ENCODE measurements around the gene SMYD3.
A peak's percentile ranks its signal among the peaks of the same experiment; 100 is the strongest.

Gene SMYD3

GRCh38 chr1:246506674-246507481 is at the start of gene SMYD3:
Gene SMYD3, minus strand, starts transcription at chr1:246507279.
- peak; percentile 34 for DNase-seq (ENCODE audit: low read depth)
- H3K4me3 ChIP-seq (ENCODE audit: low read depth, low read length) = peak within 1 kb of the TSS; percentile 95

GRCh38 chr1:246554201-246554600 is 47.1 kb upstream of the SMYD3 start:
- no peak overlapping the region for H3K4me3 ChIP-seq (ENCODE audit: low read depth, low read length)
- DNase-seq (ENCODE audit: low read depth) = no peak

GRCh38 chr1:246552110-246552509 is 45.0 kb upstream of the SMYD3 start:
- DNase-seq (ENCODE audit: low read depth) = no peak
- H3K4me3 ChIP-seq (ENCODE audit: low read depth, low read length) = no peak overlapping the region

- DNase-seq (ENCODE audit: low read depth) = no peak
- no peak overlapping the region for H3K4me3 ChIP-seq (ENCODE audit: low read depth, low read length)
These were observed 43.3 kb upstream of the SMYD3 start for GRCh38 chr1:246550402-246550801.

- DNase-seq (ENCODE audit: low read depth) = no peak
- H3K4me3 ChIP-seq (ENCODE audit: low read depth, low read length) = no peak overlapping the region
These were observed 42.6 kb upstream of the SMYD3 start for GRCh38 chr1:246549665-246550064.

GRCh38 chr1:246544001-246544400 is 36.9 kb upstream of the SMYD3 start:
- H3K4me3 ChIP-seq (ENCODE audit: low read depth, low read length) = no peak overlapping the region
- DNase-seq (ENCODE audit: low read depth) = no peak

GRCh38 chr1:246540738-246541491 is 33.8 kb upstream of the SMYD3 start:
- no peak for DNase-seq (ENCODE audit: low read depth)
- H3K4me3 ChIP-seq (ENCODE audit: low read depth, low read length) = no peak overlapping the region

- no peak overlapping the region for H3K4me3 ChIP-seq (ENCODE audit: low read depth, low read length)
- no peak for DNase-seq (ENCODE audit: low read depth)
These were observed 30.8 kb upstream of the SMYD3 start for GRCh38 chr1:246537887-246538286.

GRCh38 chr1:246537441-246537840 is 30.4 kb upstream of the SMYD3 start:
- no peak for DNase-seq (ENCODE audit: low read depth)
- no peak overlapping the region for H3K4me3 ChIP-seq (ENCODE audit: low read depth, low read length)

- H3K4me3 ChIP-seq (ENCODE audit: low read depth, low read length) = no peak overlapping the region
- no peak for DNase-seq (ENCODE audit: low read depth)
These were observed 27.0 kb upstream of the SMYD3 start for GRCh38 chr1:246534114-246534513.

GRCh38 chr1:246533371-246533905 is 26.4 kb upstream of the SMYD3 start:
- no peak overlapping the region for H3K4me3 ChIP-seq (ENCODE audit: low read depth, low read length)

GRCh38 chr1:246532519-246532918 is 25.4 kb upstream of the SMYD3 start:
- DNase-seq (ENCODE audit: low read depth) = no peak

More at GRCh38 chr1:246533371-246533905, 26.4 kb upstream of the SMYD3 start:
- no peak for DNase-seq (ENCODE audit: low read depth)

GRCh38 chr1:246530482-246530881 is 23.4 kb upstream of the SMYD3 start:
- no peak overlapping the region for H3K4me3 ChIP-seq (ENCODE audit: low read depth, low read length)
- DNase-seq (ENCODE audit: low read depth) = no peak

More at GRCh38 chr1:246532519-246532918, 25.4 kb upstream of the SMYD3 start:
- no peak overlapping the region for H3K4me3 ChIP-seq (ENCODE audit: low read depth, low read length)

- DNase-seq (ENCODE audit: low read depth) = no peak
- no peak overlapping the region for H3K4me3 ChIP-seq (ENCODE audit: low read depth, low read length)
These were observed 22.1 kb upstream of the SMYD3 start for GRCh38 chr1:246528933-246529731.

- H3K4me3 ChIP-seq (ENCODE audit: low read depth, low read length) = no peak overlapping the region
- no peak for DNase-seq (ENCODE audit: low read depth)
These were observed 20.5 kb upstream of the SMYD3 start for GRCh38 chr1:246527402-246528088.

GRCh38 chr1:246526915-246527314 is 19.8 kb upstream of the SMYD3 start:
- H3K4me3 ChIP-seq (ENCODE audit: low read depth, low read length) = no peak overlapping the region
- DNase-seq (ENCODE audit: low read depth) = no peak

- no peak overlapping the region for H3K4me3 ChIP-seq (ENCODE audit: low read depth, low read length)
- DNase-seq (ENCODE audit: low read depth) = no peak
These were observed 19.3 kb upstream of the SMYD3 start for GRCh38 chr1:246526380-246526779.

- H3K4me3 ChIP-seq (ENCODE audit: low read depth, low read length) = no peak overlapping the region
- DNase-seq (ENCODE audit: low read depth) = no peak
These were observed 12.4 kb upstream of the SMYD3 start for GRCh38 chr1:246519514-246519913.

Data from skeletal muscle cell (primary cell).